ENCODE data around the gene KCNMB2. TPM values are rescaled to one million over a fixed set of nuclear protein-coding genes. Genes with fewer than 3 reads are reported as not detected.

Gene KCNMB2
- total RNA-seq, 1 donor from 2014 or later: not detected

DNA sequence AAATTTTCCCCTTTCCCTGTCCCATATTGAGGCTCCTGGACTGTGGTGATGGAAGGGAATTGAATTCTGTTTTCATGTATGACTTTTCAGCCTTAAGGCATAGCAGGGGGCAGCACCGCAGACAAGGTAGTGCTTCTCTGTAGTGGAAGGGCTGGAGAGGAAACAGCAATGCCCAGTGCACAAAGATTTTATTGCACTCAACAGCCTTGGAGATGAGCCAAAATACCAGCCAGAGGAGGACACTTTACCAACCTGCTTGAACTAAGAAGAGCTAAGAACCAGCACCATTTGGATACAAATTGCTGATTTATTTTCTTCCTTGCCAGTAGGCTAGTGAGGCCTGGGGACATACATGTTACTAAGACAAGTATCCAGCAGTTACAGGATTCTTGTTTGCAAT lies 98.7 kb downstream of the KCNMB2 start:
- ATAC-seq: no peak
- DNase-seq (ENCODE audit: low spot score): no peak

DNA sequence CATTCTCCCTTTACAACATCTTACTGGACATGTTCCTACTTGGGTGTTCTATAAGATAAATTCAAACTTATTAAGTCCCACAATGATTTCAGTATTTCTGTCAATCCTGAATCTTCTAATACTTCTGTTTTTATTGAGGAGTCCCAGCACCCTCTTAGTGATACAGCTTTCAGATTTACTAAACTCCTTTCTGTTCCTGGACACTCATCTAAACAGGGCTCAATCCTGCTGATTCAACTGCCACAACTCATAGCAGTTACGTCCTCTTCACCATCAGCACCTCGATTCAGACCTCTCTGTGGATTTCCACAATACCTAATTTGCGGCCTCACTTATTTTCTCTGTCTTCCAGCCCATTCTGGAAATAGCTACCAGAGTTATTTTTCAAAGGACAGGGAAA lies 101.6 kb downstream of the KCNMB2 start:
- ATAC-seq: no peak
- DNase-seq (ENCODE audit: low spot score): no peak

DNA sequence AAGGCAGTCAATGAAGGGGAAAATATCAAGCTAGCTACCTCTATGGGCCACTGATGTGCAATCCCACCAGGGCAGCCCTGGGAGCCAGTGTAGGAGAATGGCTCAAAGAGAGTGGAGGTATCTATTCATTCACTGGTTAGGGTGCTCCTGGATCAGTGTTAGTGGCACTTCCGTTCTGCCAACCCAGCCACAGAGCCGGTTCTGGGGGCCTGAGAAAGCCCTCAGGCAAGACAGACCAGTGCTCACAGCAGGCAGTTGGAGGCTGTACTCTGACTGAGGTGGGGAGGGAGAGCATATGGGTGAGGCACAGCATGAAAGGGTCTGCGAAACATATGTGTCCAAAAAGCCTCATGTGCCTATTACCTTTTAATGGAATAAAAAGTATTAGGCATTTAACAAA lies 109.3 kb downstream of the KCNMB2 start:
- DNase-seq (ENCODE audit: low spot score) (no peak), ATAC-seq (no peak)

DNA sequence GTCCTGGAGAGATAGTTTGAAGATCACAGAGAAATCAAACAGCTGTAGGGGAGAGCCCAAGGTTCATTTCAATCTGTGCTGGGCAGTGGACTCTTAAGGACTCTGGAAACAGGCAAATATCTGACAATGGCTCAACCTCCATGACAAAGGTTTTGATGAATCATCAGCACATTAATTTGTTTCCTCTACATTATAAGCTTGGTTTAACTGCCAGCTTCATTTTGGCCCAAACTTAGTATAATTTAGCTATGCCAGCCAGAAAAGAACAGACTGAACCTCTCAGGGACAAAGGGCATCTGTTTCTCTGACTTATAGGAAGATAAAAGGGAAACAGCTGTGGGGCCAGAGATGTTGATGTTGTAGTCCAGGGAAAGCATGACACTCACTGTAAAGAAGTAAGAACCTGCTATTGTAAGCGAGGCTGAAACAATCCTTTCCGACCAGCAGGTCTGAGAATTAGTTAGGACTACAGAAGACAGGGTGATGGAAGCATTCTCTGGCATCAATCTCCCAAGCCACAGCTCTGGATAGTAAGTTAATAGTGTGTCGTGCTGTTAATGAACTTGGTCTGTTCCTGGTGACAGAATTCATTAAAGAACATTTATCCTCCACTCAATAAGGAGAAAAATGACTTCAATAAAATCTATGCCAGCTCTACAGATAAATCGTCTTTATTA lies 110.1 kb downstream of the KCNMB2 start:
- DNase-seq (ENCODE audit: low spot score) (no peak), ATAC-seq (no peak)

DNA sequence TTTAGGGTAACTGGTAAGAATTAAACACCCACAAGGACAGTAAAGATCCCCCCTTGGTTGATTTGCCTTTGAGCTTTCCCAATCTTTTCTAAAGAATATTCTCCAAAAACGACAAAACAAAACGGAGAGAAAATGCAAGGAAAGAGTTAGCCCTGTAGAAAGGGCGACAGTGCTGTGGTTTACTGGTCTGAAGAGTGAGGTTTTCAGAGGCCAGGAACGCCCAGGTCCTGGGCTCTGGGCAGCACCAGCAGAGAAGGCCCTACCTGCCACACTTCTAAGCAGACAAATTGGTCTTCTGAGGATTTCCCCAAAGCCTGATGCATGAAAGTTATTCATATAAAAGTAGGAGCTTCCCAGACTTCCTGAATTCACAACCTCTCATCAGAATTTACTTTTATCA lies 119.3 kb downstream of the KCNMB2 start:
- ATAC-seq (no peak), DNase-seq (ENCODE audit: low spot score) (no peak)

DNA sequence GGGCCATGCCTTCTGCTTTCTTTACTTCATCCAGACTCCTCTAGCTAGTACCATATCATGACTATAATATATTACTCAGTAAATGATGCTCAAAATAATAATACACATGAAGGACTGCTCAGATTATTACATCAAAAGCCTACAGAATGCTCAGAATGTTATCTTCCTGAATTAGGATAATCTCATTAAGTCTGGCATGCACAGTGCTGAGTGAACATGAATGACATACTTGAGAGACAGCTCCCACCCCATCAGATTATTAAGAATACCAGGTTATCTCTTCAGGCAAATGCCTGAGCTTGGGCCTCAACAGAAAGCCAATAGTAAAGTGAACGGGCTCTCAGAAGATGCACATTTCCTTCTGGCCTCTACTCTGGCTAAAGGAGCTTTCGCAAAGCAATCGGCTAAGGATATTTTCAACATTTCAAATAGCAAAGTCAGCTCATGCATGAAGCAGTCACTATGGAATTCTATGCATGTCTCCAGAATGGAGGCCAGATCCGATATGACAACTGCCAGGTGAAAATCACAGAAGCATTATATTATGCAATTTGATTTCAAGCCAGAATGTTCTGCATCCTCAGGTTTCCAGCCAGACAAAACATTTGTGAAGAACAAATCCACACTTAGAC lies 122.6 kb downstream of the KCNMB2 start:
- ATAC-seq (no peak), DNase-seq (ENCODE audit: low spot score) (no peak)

DNA sequence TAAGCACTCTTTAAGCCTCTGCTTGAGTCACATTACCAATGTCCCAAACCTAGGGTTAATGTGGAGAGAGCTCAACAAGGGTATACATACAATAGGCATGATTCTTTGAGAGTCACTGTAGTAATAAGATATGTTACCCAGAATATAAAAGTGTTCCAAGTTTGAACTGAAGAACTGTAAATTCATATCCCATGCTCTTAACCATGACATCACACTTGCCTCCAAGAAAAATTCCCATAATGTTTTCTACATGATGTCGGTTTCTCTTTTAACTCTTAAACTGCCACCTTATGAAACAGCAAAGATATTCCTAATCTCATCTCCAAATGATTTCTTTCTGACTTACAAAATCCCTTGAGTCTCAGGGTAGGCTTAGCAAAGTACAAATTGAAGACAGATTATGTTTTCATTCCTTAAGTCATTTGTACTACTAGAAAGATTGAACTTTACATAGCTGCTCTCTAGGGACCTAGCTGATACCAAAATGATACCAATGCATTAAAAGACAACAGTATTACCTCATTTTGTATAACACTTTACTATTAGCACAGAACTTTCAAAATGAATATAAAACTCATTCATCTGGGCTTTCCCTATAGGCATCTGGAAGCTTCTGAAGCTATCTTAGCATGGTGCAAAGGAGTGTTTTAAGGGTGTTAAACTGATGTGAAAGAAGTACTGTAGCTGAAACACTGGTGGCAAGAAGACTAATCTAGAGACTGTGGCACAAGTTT lies 127.1 kb downstream of the KCNMB2 start:
- ATAC-seq (no peak), DNase-seq (ENCODE audit: low spot score) (no peak)

DNA sequence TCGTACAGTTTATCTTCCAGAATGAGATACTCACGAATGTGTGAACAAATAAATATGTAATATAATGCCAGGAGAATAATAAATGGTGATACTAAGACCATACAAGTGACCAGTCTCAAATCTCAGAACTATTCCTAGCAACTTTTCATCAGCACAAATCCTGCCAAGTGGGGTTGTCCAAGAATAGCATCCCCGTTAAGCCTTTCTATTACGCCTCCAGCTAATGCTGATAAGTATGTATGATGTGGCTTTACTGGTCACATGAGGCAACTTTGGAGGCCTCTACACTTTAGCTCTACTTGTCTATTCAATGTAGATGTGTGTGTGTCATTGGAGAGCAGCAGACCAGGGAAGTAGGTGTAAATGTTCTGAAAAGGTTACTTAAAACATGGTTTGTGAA lies 129.5 kb downstream of the KCNMB2 start:
- DNase-seq (ENCODE audit: low spot score): no peak
- ATAC-seq: no peak

DNA sequence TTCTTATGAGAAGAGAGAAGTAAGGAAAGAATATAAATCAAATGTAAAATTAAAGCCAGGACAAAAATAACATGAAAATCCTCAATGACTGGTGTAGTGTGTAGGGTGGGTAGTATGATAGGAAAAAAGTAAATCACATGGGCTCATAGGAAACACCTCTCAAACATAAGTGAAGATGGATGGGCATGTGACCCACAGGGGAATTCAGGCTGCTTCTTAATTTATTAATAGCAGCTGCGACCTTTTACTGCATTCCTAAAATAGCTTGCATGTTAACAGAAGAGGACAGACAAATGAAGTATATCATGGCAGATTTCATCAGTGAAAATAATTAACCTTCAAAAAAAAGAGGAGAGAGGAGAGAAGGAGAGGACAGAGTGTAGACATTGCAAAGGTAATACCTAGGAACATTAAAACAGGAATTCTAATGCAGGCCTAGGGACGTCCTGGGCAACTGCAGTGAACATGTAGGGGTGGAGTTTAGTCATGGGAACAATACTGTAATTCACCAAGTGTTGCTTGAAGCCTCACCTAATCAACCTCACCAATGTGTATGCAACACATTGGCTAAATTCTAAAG lies 132.9 kb downstream of the KCNMB2 start:
- DNase-seq (ENCODE audit: low spot score) (no peak), ATAC-seq (no peak)

DNA sequence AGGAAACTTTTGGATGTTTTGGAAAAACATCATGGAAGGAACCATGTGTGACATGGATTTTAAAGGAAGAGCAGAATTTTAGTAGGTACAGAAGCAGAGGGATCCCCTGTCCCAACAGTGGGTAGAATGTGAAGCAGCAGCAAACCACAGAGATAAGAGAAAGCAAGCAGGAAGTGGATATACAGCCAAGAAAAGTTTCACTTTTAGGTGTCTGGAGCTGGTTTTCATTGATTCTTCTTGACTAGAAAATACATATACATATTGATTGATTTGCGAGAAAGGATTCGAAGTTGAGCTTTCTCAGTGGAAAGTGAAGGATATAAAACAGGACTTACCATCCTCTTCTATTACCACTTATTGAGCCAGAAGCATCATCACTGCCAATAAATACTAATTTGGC lies 133.5 kb downstream of the KCNMB2 start:
- DNase-seq (ENCODE audit: low spot score): no peak
- ATAC-seq: no peak

DNA sequence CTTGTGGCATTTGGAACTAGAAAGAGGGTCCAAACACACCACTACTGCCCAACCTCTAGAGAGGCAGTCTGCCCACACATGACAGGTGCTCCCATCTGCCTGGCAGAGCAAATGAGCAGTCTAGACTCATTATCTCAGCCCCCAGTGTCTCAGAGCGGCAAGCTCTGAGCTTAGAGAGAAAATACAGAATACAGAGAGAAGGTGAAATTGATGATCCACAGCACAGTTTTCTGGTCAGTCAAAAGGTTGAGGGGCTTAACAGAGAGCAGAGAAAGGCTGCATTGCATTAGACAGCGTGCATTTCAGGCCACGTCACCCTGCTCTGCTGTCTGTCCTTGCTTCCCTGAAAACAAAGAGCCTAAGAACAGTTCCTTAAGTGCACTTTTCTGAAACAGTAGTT lies 135.1 kb downstream of the KCNMB2 start:
- DNase-seq (ENCODE audit: low spot score) (no peak), ATAC-seq (no peak)

DNA sequence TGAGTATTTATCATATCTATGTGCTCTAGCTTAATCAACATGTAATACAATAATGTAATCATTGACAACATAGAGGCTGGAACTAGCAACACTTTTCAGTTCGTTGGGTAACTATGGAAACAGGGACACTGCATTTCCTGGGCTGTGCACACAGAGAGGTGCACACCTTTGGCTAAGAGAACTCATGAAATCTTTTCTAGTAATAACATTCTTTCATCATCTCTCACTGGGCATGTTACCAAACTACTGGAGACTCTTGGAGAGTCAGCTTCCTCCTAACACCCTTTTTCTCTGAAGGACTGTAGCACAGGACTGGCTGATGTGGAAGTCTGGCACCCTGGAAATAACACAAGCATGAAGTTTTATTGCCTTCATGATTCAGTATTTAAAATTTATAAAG lies 135.6 kb downstream of the KCNMB2 start:
- DNase-seq (ENCODE audit: low spot score) (no peak), ATAC-seq (no peak)

DNA sequence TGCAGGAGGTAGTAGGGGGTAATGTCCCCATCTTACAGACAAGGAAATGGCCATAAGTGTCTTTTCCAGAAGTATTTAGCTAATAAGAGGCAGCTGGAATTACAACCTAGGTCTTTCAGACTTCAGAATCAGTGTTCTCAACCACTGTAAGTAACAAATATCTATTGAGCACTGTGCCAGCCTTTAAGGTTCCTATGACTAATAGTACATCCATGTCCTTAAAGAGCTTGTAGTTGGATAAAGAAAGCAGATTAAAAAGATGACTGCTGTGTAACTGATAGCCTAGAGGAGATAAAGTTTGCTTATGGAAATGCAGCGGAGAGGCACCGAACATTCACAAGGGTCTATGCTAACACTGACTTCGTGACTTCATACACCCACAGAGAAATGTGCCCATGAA lies 136.0 kb downstream of the KCNMB2 start:
- ATAC-seq: no peak
- no peak for DNase-seq (ENCODE audit: low spot score)

DNA sequence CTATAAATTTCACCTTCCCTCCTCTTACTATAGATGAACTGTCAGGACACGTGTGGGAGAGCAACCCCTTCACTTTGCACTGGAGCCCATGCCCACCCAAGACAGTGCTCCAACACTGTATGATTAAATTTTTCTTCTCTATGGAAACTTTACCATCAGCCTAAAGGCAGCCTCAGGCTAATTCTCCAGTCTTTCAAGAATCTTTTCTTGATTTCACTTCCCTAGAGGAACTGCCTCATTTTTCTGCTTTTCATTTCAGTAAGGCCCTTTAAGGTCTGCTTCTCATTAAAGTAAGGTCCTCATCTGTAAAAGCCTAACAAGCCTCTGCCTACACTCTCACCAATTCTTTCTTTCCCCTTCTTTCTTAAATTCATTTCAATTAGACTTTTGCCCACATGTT lies 137.3 kb downstream of the KCNMB2 start:
- no peak for ATAC-seq
- no peak for DNase-seq (ENCODE audit: low spot score)

DNA sequence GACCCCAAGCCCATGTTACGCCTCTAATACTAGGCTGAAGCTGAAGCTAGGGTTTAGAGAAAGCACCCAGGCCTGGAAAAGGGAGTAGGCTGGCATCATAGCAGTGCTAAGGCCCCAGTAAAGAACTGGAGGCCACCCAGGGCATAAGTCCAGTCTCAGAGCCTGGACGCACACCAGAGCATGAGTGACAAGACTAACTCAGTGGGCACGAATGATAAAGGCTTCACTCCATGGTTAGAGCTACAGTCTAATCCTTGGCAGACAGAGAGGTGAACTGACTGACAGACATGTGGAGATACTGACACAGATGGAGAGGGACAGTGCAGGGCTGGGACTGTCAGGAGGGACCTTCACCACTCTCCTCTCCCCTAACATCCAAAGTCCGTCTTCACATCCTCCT lies 139.8 kb downstream of the KCNMB2 start:
- DNase-seq (ENCODE audit: low spot score) (no peak), ATAC-seq (no peak)

DNA sequence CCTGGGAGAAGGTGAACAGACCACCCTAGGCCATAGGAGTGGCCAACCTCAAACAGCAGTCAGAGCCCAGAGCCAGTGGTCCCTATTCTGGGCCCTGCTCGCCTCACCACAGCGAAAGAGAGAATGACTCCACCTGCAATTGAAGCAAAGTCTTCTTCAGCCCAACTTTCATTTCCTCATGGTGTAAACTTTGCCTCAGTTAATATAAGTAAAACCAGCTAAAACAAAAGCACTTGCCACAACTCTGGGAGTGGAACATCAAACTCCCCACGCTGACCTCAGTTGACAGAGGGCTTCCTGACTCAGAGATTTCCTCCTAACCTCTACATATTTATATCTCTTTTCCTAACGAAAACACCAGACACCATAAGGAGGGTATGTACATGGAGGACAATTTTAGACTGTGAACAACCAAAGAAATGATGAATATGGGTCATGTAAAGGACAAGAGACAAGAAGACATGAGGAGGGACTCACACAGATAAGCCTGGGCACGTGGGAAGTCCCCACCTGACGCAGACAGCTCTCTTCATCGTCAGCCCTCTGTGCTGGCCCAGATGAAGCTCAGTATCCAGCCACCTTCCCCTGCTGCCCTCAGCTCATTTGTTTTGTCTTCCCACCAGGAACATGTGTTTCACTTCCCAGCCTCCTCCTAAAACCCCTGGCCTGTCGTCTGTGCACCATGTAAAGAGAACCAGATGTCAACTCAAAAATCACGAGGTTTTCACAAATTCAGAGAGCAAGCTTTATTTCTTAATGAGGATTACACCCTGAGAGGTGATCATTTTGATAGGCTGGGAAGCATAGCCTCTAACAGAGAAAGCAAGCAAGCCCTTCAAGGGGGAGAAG lies 140.9 kb downstream of the KCNMB2 start:
- ATAC-seq: no peak
- DNase-seq (ENCODE audit: low spot score): no peak

DNA sequence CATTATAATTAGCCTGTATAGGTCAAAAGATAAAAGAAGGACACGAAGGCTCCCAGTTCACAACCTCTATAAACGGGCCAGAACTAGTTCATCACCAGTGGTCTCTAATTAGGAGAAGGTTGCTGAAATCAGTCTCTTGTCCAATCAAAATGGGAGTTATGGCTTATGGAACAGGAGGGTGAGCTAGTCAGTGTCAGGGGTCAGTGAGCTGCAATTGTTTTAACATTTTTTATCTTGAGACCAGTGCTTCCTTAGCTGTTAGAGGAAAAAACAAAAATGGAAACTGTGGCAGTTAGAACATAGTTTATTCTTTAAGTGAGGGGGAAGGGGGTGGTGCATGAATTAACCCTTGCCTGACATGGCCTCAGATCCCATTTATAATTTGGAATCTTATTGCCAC lies 141.7 kb downstream of the KCNMB2 start:
- ATAC-seq (peak; percentile 29), DNase-seq (ENCODE audit: low spot score) (no peak)

DNA sequence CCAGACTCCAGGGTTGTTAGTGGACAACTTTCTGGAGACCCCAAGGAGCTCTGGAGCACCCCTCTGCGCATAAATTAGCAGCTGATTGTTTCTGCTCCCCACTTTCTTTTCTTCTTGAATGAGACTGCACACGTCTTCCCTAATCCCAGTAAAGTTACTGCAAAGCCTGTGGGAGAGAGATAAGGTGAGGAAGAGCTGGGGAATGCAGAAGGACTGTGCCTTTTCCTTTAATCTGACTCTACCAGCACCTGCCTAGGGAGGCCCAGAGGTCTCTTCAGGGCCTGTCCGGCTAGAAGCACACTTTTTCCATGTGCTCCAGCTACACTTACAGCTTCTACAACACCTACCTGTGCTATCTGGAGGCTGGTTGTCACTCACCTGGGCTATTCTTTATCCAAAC lies 143.8 kb downstream of the KCNMB2 start:
- no peak for DNase-seq (ENCODE audit: low spot score)
- ATAC-seq: no peak

DNA sequence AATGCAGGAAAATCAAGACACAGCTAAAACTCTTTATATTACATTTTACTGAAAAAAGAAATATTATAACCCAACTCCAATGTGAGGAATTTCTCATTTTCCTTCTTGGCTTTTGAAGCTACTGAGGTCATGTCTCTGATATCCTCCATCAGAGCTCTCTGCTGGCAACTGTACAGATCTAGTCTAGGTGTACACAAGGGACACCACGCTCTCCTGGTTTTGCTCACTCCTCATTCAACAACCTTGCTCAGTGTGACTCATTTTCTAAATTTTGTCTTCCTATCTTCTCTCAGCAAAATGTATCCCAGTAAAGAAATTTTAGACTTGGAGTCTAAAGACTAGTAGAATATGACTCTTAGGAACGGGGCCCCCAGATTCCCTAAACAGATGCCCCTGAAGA lies 144.3 kb downstream of the KCNMB2 start:
- no peak for DNase-seq (ENCODE audit: low spot score)
- no peak for ATAC-seq

DNA sequence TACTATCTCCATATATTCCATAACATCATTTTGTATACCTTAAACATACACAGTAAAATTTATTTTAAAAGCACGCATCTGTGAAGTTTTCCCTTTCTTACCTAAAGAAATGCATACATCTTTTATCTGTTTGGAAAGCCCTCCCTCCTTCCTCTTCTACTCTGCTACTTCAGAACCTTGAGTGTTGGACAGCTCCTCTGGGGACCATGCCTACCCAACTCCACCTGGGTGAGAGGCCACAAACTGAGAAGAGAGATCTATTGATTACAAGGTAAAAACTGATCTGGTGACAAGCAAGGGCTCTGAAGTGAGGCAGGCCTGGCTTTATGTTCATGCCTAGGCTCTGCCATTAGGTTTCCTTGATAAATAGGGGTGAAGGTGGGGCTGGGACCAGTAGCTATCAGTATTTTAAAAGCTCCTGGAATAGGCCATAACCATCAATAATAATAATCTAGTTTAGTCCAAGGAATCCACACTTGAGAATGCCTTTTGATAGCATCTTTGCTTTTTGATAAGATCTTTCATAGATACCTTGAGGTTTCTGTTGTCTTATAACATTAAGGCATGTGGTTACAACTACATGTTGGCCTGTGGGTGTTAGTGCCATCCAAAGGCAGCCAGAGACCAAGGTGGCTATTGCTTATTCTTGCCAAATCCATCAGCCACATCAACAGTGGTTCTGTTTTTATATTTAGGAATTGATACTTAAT lies 148.8 kb downstream of the KCNMB2 start:
- DNase-seq (ENCODE audit: low spot score) (no peak), ATAC-seq (no peak)

DNA sequence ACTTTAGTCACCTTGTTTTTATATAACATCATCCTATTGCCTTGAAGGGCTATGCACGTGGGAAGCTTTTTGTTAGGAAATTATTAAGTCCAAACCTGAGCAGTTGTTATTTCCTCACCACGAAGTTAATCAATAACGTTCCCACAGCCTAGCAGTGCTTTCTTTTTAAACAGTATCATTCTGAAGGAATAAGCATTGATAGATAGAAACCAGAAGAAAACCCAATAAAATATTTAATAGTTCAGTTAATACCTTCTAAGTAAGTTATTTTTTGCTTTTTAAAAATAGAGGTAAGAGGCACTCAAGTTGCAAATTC lies 149.3 kb downstream of the KCNMB2 start:
- no peak for DNase-seq (ENCODE audit: low spot score)
- ATAC-seq: no peak

Measured in left lobe of liver (tissue), 2 donors.